Ovary (tissue), 9 donors: ENCODE measurements around the gene NOB1. TPM values are rescaled to one million over a fixed set of nuclear protein-coding genes. Genes with fewer than 3 reads are reported as not detected.
A peak's percentile ranks its signal among the peaks of the same experiment; 100 is the strongest.

ENCODE experiments used
- DNase-seq, 5 donors: peaks; one replicate each; pipeline ENCODE4 v3.0.0-alpha.2; 2019 to 2020
- H3K27ac ChIP-seq, 2 donors: fragments of 200-600 bp; one replicate each; pipeline versions ENCODE4 v1.5.1 to v1.8.0; 2019 to 2022
- H3K27me3 ChIP-seq: fragments of 200-600 bp; one replicate; pipeline ENCODE4 v1.8.0; 2022
- H3K36me3 ChIP-seq: fragments of 200-600 bp; sonication (generic); one replicate; pipeline ENCODE4 v1.5.1; 2019
- H3K4me1 ChIP-seq: one replicate; pipeline ENCODE4 v1.8.1; 2013; ENCODE audit warnings: mild to moderate bottlenecking, moderate library complexity; ENCODE audit not compliant: insufficient read depth
- H3K4me3 ChIP-seq: fragments of 200-600 bp; sonication (generic); one replicate; pipeline ENCODE4 v1.5.1; 2017
- H3K9me3 ChIP-seq, 2 donors: fragments of 200-600 bp in 1 of 2; sonication (generic) in 1 of 2; one replicate each; pipeline versions ENCODE4 v1.5.1 to v1.8.1; 2013 to 2019; ENCODE audit warnings: mild to moderate bottlenecking in 1 of 2, moderate library complexity in 1 of 2
- EP300 ChIP-seq: sonication (generic); formaldehyde crosslinking; IDR thresholded peaks from one replicate; pipeline ENCODE4 v1.6.1; 2017; ENCODE audit warnings: antibody characterized with exemption
- POLR2A ChIP-seq: fragments of 450-650 bp; IDR thresholded peaks from one replicate; pipeline ENCODE4 v1.6.1; 2017; ENCODE audit warnings: antibody characterized with exemption, mild to moderate bottlenecking, moderate library complexity
- WGBS, 3 donors: extraction: QIAGEN DNeasy Blood & Tissue Kit in 1 of 3; methylation state at CpG; one replicate each; pipeline versions ENCODE4 v1.1.5 to v1.1.7; 2013 to 2017; 5-methylcytosine and 5-hydroxymethylcytosine counted together
- intact Hi-C, 4 donors: fragments of 100-400 bp; cut with DNase I; formaldehyde crosslinking; loops; one replicate each; pipeline versions ENCODE4 v1.11.0 to v1.15.1; 2022 to 2023
- polyA plus RNA-seq, 2 donors: library from polyadenylated mRNA; stranded (reverse); fragments of 200-250 nt in 1 of 2; fragments of 350-450 nt in 1 of 2; fragmentation: Illumina TruSeq in 1 of 2; extraction: RNeasy Lipid Tissue Mini Kit (QIAGEN cat#74804) in 1 of 2; gene quantifications; one replicate each; pipeline ENCODE4 v1.2.3, GENCODE V29; 2013 to 2014
- total RNA-seq, 7 donors: library from RNA; depleted of rRNA in 2 of 7; stranded (reverse); fragments of >200 nt in 2 of 7; fragmentation: NEBNext Ultra II Directional in 3 of 7; extraction: Animal tissue kit (Norgen Biotek cat#: 25700) in 3 of 7; gene quantifications; one replicate each; pipeline versions ENCODE4 v1.1.0 to v1.2.4, GENCODE V29; 2016 to 2023
- TF ChIP-seq, protein P1 (sequence below), 3 donors: fragments of 450-650 bp in 2 of 3; fragments of 200-600 bp in 1 of 3; IDR thresholded peaks; one replicate each; pipeline versions ENCODE4 v1.5.1 to v1.8.0; 2016 to 2022; ENCODE audit warnings: antibody characterized with exemption in 3 of 3, mild to moderate bottlenecking in 1 of 3
- donor health status: DM: no; HTN: no; CAD: no; lungs with moderate emphysema.
- donor health status: DM: no; HTN: no; CAD: no.
- donor health status: Bipolar disorder and iron deficiency.
- donor health status: DM: yes; HTN: yes; CAD: no.
- donor health status: DM: no; HTN: no; CAD: no.
- donor health status: DM: yes; HTN: yes; CAD: no.

The NOB1 gene
- total and polyA plus RNA-seq, 9 donors: 38.2 to 86.6 (median 64.5) TPM

DNA sequence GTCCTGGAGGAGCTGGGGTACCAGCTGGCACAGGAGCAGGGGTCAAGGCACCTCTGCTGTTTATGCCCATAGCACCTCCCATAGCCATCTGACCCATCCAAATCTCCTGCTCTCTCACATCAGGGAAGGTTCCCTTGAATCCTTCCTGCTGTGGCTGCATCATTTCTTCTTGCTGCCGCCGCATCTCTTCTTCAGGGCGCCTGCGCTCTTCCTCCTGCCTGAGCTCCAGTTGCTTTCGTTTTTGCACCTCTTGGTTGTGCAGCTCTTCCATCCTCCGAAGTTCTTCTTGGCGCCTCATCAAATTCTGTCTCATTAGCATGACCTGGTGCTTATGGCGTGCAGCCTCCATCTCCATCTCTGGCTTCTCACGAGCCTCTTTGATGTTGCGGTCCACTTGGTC is 2.0 kb upstream of the NOB1 start:
- Histone ChIP-seq H3K4me1 (peaks cover 6% of the 10 kb centered on the region), H3K27me3 (no peaks in the 10 kb centered on the region), H3K36me3 (no peaks in the 10 kb centered on the region), H3K27ac (no peak overlapping the region), H3K9me3 (no peaks in the 10 kb centered on the region), H3K4me3 (no peak overlapping the region)
- TF ChIP-seq POLR2A: no peak
- TF ChIP-seq, protein P1, sequence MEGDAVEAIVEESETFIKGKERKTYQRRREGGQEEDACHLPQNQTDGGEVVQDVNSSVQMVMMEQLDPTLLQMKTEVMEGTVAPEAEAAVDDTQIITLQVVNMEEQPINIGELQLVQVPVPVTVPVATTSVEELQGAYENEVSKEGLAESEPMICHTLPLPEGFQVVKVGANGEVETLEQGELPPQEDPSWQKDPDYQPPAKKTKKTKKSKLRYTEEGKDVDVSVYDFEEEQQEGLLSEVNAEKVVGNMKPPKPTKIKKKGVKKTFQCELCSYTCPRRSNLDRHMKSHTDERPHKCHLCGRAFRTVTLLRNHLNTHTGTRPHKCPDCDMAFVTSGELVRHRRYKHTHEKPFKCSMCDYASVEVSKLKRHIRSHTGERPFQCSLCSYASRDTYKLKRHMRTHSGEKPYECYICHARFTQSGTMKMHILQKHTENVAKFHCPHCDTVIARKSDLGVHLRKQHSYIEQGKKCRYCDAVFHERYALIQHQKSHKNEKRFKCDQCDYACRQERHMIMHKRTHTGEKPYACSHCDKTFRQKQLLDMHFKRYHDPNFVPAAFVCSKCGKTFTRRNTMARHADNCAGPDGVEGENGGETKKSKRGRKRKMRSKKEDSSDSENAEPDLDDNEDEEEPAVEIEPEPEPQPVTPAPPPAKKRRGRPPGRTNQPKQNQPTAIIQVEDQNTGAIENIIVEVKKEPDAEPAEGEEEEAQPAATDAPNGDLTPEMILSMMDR (IDR thresholded peaks at IDR 0.05): no peak
- no peak for TF ChIP-seq EP300
- no peak for DNase-seq
- 84 to 94% (median 90%) methylated on average over 10 of the region's 10 CpGs for WGBS, 3 donors
- intact Hi-C loops: loop anchor here in 3 of 4 donors (5.0 to 10.0 kb wide), 5 partner anchors 44 to 362 kb away; partner anchors contain the start of gene NFAT5 (in 1 of the 3)

DNA sequence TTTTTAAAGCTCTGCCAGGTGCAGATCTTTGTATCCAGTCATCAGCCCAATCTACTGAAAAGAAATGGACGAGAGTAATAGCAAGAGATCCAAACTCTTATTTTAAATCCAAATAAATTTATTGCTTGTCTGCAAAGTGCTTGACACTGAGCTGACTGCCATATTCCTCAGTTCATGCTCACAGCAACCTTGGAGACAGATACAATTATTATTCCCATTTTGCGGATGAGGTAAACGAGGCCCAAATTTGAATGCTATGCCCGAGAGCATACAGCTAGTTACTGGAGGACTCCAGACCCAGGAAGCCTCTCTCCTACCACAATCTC is 620 bp downstream of the NOB1 start:
- H3K27me3 ChIP-seq: no peaks in the 10 kb centered on the region
- 3 to 5% (median 4%) methylated on average over 4 of the region's 4 CpGs for WGBS, 3 donors
- intact Hi-C loops: loop anchor here (2.0 to 10.0 kb wide), 5 partner anchors 42 to 359 kb away; partner anchors contain the start of gene NFAT5 (in 1 of the 4)

DNA sequence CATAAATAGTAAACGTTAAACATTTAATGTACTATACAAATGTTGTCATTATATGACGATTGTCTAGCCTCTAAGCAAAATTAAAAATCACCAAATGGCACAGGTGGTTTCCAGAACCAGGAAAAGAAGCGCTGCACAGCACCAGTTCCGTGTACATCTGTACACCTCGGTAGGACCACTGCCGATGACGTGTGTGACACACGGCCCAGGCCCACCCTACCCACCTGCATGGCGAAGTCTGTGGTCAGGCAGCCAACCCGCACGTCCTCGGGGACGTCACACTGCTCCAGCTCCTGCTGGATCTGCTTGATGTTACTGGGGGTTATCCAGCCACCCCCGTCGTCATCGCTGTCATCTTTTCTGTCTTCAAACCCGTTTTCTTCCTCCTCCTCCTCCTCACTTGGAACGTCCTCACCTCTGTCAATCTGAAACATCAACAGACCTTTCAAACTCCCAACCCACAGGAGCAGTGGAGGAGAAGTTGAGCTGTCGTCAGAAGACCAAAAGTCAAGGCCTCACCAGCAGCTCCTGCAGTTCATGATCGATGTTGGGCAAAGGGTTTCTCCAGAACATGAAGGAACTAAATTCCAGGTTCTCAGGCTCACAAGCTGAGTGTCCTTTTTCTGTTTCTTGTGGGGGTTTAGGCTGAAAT is 5.9 kb downstream of the NOB1 start:
- intact Hi-C loops: no loop called here
- H3K36me3 ChIP-seq: no peaks in the 10 kb centered on the region
- no peak overlapping the region for H3K4me3 ChIP-seq
- WGBS, 3 donors: 77 to 87% (median 78%) methylated on average over 20 of the region's 20 CpGs
- no peak overlapping the region for H3K27ac ChIP-seq
- DNase-seq: no peak
- TF ChIP-seq EP300 (no peak), POLR2A (no peak)
- H3K4me1 ChIP-seq: peaks cover 3% of the 10 kb centered on the region
- no peaks in the 10 kb centered on the region for H3K9me3 ChIP-seq
- no peaks in the 10 kb centered on the region for H3K27me3 ChIP-seq

More for the DNA sequence above, 620 bp downstream of the NOB1 start:
- H3K4me3 ChIP-seq: peak overlapping the region; percentile 95
- H3K27ac ChIP-seq: peak overlapping the region in 1 of 2 donors; percentile 27
- no peak for DNase-seq
- H3K9me3 ChIP-seq: no peaks in the 10 kb centered on the region
- peaks cover 6% of the 10 kb centered on the region for H3K4me1 ChIP-seq
- H3K36me3 ChIP-seq: no peaks in the 10 kb centered on the region
- no peak for TF ChIP-seq POLR2A
- TF ChIP-seq, protein P1 (IDR thresholded peaks at IDR 0.05): no peak
- no peak for TF ChIP-seq EP300

DNA sequence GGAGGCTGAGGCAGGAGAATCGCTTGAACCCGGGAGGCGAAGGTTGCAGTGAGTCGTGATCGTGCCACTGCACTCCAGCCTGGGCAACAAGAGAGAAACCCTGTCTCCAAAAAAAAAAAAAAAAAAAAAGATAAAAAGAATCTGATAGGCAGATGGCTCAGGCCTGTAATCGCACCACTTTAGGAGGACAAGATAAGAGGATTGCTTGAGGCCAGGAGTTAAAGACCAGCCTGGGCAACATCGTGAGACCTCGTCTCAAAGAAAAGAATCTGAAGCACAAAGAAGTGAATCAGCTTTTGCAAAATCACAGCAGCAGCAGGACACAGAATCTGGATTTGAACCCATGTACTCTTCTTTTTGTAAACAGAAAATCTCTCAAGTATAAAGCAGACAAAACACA is 7.6 kb downstream of the NOB1 start:
- Histone ChIP-seq H3K36me3 (no peaks in the 10 kb centered on the region), H3K4me1 (no peaks in the 10 kb centered on the region), H3K4me3 (no peak overlapping the region), H3K9me3 (no peaks in the 10 kb centered on the region), H3K27me3 (no peaks in the 10 kb centered on the region), H3K27ac (no peak overlapping the region)
- 58 to 69% (median 59%) methylated on average over 8 of the region's 8 CpGs for WGBS, 3 donors
- TF ChIP-seq POLR2A (no peak), EP300 (no peak)
- TF ChIP-seq, protein P1 (IDR thresholded peaks at IDR 0.05): no peak
- intact Hi-C loops: no loop called here
- no peak for DNase-seq

DNA sequence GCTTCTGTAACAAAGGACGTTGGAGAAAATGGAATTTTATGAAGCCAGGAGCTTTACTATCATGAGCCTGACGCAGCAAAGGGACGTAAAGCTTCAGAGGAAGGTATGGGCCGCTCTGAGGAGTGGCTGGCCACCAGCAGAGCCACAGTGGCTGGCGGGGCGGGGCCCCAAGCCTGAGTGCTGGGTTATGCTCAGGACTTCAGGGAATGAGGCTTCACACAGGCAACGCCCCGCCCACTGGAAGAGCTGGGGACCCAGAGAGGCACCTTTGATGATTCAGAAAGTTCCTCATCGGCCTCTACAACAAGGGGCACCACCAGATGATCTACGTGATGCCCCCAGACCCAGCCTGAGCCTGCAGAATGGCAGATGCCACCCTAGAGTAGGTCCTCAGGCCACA is 8.8 kb downstream of the NOB1 start:
- no peaks in the 10 kb centered on the region for H3K36me3 ChIP-seq
- H3K4me3 ChIP-seq: no peak overlapping the region
- intact Hi-C loops: no loop called here
- no peak for DNase-seq
- no peak for TF ChIP-seq POLR2A
- TF ChIP-seq, protein P1 (IDR thresholded peaks at IDR 0.05): no peak
- no peak for TF ChIP-seq EP300
- 83 to 90% (median 83%) methylated on average over 10 of the region's 10 CpGs for WGBS, 3 donors
- no peak overlapping the region for H3K27ac ChIP-seq
- H3K9me3 ChIP-seq: no peaks in the 10 kb centered on the region
- H3K4me1 ChIP-seq: no peaks in the 10 kb centered on the region
- no peaks in the 10 kb centered on the region for H3K27me3 ChIP-seq
